SU-DHL-6 (cell line): ENCODE results near the gene DNAJC13.
"Not testable (repeated sequence)": the region's sequence is repeated elsewhere in the genome, so short reads cannot be mapped to it uniquely, and the experiment has no call there.

Source experiments
- H2AFZ ChIP-seq: fragments of 200-600 bp; sonication (generic); 2 replicates; pipeline ENCODE4 v1.6.1; 2014; ENCODE audit warnings: low read depth, mild to moderate bottlenecking, moderate library complexity, mixed read lengths, antibody characterized with exemption, low read length; ENCODE audit not compliant: severe bottlenecking
- H3F3A ChIP-seq: fragments of 200-600 bp; shearing (Covaris generic); 2 replicates; pipeline ENCODE4 v1.6.0; 2016; ENCODE audit warnings: antibody characterized with exemption, mild to moderate bottlenecking; ENCODE audit not compliant: insufficient read depth
- H3K27ac ChIP-seq: fragments of 200-600 bp; sonication (generic); 2 replicates; pipeline ENCODE4 v1.5.1; 2016; ENCODE audit warnings: low read depth, mild to moderate bottlenecking, low read length, moderate library complexity, mixed read lengths
- H3K27me3 ChIP-seq: fragments of 200-600 bp; sonication (generic), shearing (Covaris generic); 2 replicates; pipeline ENCODE4 v1.6.0; 2014; ENCODE audit warnings: mild to moderate bottlenecking, low read length
- H3K36me3 ChIP-seq: fragments of 200-600 bp; sonication (generic); 2 replicates; pipeline ENCODE4 v1.6.1; 2014; ENCODE audit warnings: mild to moderate bottlenecking, low read length, mixed read lengths
- H3K4me2 ChIP-seq: fragments of 300-600, 200-600 bp; shearing (Covaris generic), sonication (generic); 2 replicates; pipeline ENCODE4 v1.6.0; 2014; ENCODE audit warnings: low read length, low read depth, mild to moderate bottlenecking; ENCODE audit not compliant: poor library complexity, severe bottlenecking
- H3K4me3 ChIP-seq: fragments of 200-600 bp; sonication (generic); 2 replicates; pipeline ENCODE4 v1.5.1; 2014; ENCODE audit warnings: antibody characterized with exemption, low read length, mild to moderate bottlenecking, mixed read lengths; ENCODE audit not compliant: insufficient read depth, poor library complexity, severe bottlenecking
- H3K79me2 ChIP-seq: fragments of 200-600 bp; sonication (generic); 2 replicates; pipeline ENCODE4 v1.6.1; 2014; ENCODE audit warnings: mild to moderate bottlenecking, low read length, moderate library complexity; ENCODE audit not compliant: insufficient read depth
- H3K9ac ChIP-seq: fragments of 200-600 bp; sonication (generic); 2 replicates; pipeline ENCODE4 v1.7.0; 2014; ENCODE audit warnings: mild to moderate bottlenecking, low read length
- H3K9me2 ChIP-seq: fragments of 200-600 bp; sonication (generic); replicated peaks from 2 replicates; pipeline ENCODE4 v1.6.1; 2014; ENCODE audit warnings: low read length; ENCODE audit not compliant: insufficient read depth
- H3K9me3 ChIP-seq: fragments of 200-600 bp; sonication (generic); 2 replicates; pipeline ENCODE4 v1.6.1; 2014; ENCODE audit warnings: low read length, mixed read lengths; ENCODE audit not compliant: insufficient read depth
- H4K20me1 ChIP-seq: fragments of 200-600 bp; sonication (generic); 2 replicates; pipeline ENCODE4 v1.6.1; 2014; ENCODE audit warnings: low read depth, mild to moderate bottlenecking, antibody characterized with exemption, low read length, moderate library complexity, mixed read lengths
- EZH2phosphoT487 ChIP-seq: fragments of 200-600 bp; sonication (generic), shearing (Covaris generic); conservative IDR thresholded peaks from 2 replicates; pipeline ENCODE4 v1.6.1; 2018; ENCODE audit warnings: mild to moderate bottlenecking, antibody characterized with exemption, low read length, moderate library complexity, mixed read lengths
- TF ChIP-seq, protein P1 (sequence below): fragments of 200-600 bp; sonication (generic); IDR thresholded peaks from one replicate; pipeline ENCODE4 v1.5.1; 2017; ENCODE audit warnings: antibody characterized with exemption, mild to moderate bottlenecking, low read length, moderate library complexity; ENCODE audit not compliant: insufficient read depth, poor library complexity, severe bottlenecking

Gene DNAJC13, protein sequence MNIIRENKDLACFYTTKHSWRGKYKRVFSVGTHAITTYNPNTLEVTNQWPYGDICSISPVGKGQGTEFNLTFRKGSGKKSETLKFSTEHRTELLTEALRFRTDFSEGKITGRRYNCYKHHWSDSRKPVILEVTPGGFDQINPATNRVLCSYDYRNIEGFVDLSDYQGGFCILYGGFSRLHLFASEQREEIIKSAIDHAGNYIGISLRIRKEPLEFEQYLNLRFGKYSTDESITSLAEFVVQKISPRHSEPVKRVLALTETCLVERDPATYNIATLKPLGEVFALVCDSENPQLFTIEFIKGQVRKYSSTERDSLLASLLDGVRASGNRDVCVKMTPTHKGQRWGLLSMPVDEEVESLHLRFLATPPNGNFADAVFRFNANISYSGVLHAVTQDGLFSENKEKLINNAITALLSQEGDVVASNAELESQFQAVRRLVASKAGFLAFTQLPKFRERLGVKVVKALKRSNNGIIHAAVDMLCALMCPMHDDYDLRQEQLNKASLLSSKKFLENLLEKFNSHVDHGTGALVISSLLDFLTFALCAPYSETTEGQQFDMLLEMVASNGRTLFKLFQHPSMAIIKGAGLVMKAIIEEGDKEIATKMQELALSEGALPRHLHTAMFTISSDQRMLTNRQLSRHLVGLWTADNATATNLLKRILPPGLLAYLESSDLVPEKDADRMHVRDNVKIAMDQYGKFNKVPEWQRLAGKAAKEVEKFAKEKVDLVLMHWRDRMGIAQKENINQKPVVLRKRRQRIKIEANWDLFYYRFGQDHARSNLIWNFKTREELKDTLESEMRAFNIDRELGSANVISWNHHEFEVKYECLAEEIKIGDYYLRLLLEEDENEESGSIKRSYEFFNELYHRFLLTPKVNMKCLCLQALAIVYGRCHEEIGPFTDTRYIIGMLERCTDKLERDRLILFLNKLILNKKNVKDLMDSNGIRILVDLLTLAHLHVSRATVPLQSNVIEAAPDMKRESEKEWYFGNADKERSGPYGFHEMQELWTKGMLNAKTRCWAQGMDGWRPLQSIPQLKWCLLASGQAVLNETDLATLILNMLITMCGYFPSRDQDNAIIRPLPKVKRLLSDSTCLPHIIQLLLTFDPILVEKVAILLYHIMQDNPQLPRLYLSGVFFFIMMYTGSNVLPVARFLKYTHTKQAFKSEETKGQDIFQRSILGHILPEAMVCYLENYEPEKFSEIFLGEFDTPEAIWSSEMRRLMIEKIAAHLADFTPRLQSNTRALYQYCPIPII (N-terminal part only)

DNA sequence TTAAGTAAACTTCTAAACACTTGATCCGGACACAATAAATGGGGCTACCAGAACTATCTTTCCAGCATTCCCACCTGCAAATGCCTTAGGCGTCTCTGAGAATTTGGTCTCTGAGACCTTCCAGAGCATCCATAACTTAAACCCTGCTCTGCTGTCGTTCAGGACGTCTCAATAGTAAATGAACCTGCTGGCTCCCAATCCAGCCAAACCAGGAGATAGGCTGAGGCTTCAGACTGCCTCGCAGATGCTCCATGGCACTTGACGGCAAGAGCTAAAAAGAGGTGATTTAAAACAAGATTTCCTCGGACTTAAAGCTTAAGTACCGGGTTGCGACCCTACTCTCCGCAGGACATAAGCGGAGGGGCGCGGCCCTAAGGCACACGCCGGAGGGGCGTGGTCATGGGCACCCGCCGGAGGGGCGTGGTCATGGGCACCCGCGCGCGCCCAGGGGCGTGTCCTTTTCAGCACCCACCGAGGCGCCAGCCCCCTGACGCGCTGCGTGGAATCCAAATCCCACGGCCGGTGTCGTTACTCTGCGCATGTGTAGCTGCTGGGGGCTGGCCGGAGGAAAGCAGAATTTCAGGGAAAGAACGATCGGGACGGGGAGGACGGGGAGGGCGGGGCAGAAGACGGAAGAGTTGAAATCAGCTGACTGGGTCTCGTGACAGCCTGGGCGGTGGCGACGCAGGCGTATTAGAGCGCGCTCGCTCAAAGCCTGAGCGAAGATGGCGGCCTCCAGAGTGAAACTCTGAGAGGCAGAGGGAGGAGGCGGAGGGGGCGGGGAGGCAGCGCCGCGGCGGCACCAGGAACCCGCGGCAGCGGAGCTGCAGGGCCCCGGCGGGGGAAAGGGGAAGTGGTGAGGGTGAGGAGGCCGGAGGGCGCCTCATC is at the start of gene DNAJC13:
Gene DNAJC13 (plus strand): TSS at position 696 of the 888 bp plus-strand sequence. CDS start 17,049 bp downstream, outside the sequence.
- Histone ChIP-seq H3K9me2 (no peaks in the 10 kb centered on the region), H3K27me3 (no peaks in the 10 kb centered on the region), H3K9me3 (no peaks in the 10 kb centered on the region), H3K4me3 (peak within 1 kb of the TSS; percentile 75), H3K36me3 (no peaks in the 10 kb centered on the region), H4K20me1 (no peaks in the 10 kb centered on the region), H3K79me2 (peaks cover 41% of the 10 kb centered on the region), H3K4me2 (peak within 1 kb of the TSS; percentile 85), H2AFZ (peak within 1 kb of the TSS; percentile 81), H3F3A (peaks cover 5% of the 10 kb centered on the region; the same call in 1 of the 2 replicates), H3K9ac (peak within 1 kb of the TSS; percentile 89), H3K27ac (peak within 1 kb of the TSS; percentile 63)
- TF ChIP-seq, protein P1, sequence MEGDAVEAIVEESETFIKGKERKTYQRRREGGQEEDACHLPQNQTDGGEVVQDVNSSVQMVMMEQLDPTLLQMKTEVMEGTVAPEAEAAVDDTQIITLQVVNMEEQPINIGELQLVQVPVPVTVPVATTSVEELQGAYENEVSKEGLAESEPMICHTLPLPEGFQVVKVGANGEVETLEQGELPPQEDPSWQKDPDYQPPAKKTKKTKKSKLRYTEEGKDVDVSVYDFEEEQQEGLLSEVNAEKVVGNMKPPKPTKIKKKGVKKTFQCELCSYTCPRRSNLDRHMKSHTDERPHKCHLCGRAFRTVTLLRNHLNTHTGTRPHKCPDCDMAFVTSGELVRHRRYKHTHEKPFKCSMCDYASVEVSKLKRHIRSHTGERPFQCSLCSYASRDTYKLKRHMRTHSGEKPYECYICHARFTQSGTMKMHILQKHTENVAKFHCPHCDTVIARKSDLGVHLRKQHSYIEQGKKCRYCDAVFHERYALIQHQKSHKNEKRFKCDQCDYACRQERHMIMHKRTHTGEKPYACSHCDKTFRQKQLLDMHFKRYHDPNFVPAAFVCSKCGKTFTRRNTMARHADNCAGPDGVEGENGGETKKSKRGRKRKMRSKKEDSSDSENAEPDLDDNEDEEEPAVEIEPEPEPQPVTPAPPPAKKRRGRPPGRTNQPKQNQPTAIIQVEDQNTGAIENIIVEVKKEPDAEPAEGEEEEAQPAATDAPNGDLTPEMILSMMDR: no peak
- no peak for TF ChIP-seq EZH2phosphoT487

DNA sequence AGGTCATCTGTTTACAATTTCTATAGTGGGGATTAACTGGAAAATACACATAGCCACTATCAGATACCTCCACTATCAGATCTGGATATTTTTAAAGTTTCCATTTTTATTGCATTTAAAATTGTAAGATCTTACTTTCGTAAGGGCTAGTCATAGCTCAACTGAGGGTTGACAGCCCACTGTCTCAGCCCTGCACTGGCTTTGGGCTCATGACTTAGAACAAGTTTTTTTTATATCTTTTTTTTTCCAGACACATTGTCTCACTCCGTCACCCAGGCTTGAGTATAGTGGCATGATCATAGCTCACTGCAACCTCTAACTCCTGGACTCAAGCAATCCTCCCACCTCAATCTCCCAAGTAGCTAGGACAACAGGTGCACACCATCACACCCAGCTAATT is 48.8 kb upstream of the DNAJC13 start:
- no peaks in the 10 kb centered on the region for H3K36me3 ChIP-seq
- H4K20me1 ChIP-seq: no peaks in the 10 kb centered on the region
- H3K79me2 ChIP-seq: no peaks in the 10 kb centered on the region
- no peaks in the 10 kb centered on the region for H3F3A ChIP-seq
- no peak overlapping the region for H3K27ac ChIP-seq
- TF ChIP-seq, protein P1: no peak
- TF ChIP-seq EZH2phosphoT487: no peak
- no peak overlapping the region for H3K4me3 ChIP-seq
- H3K27me3 ChIP-seq: no peaks in the 10 kb centered on the region
- H3K9me2 ChIP-seq: no peaks in the 10 kb centered on the region
- no peak overlapping the region for H3K9ac ChIP-seq
- no peak overlapping the region for H2AFZ ChIP-seq
- H3K4me2 ChIP-seq: no peak overlapping the region
- H3K9me3 ChIP-seq: no peaks in the 10 kb centered on the region

DNA sequence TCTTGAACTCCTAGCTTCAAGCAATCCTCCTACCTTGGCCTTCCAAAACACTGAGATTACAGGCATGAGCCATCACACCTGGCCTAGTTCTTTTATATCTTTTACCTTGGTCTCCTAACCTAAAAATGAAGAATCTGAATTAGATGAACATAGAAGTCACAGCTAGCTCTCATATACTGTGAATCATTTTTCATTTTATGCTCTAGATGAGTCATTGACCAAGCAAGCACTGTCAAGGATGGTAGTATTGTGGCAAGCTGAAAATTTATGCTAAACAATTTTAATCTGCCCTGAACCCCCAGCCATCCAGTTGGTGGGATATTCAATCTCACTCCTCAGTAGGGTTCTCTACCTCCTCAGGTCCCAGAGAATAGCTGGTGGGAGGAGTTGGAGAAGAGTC is 48.3 kb upstream of the DNAJC13 start:
- no peak overlapping the region for H3K4me3 ChIP-seq
- no peaks in the 10 kb centered on the region for H3K36me3 ChIP-seq
- H3K9me2 ChIP-seq: no peaks in the 10 kb centered on the region
- TF ChIP-seq, protein P1: no peak
- TF ChIP-seq EZH2phosphoT487: no peak
- H3K9ac ChIP-seq: no peak overlapping the region
- no peaks in the 10 kb centered on the region for H3F3A ChIP-seq
- H3K79me2 ChIP-seq: no peaks in the 10 kb centered on the region
- no peak overlapping the region for H3K4me2 ChIP-seq
- no peaks in the 10 kb centered on the region for H4K20me1 ChIP-seq
- no peak overlapping the region for H3K27ac ChIP-seq
- no peaks in the 10 kb centered on the region for H3K9me3 ChIP-seq
- H3K27me3 ChIP-seq: no peaks in the 10 kb centered on the region
- H2AFZ ChIP-seq: no peak overlapping the region

DNA sequence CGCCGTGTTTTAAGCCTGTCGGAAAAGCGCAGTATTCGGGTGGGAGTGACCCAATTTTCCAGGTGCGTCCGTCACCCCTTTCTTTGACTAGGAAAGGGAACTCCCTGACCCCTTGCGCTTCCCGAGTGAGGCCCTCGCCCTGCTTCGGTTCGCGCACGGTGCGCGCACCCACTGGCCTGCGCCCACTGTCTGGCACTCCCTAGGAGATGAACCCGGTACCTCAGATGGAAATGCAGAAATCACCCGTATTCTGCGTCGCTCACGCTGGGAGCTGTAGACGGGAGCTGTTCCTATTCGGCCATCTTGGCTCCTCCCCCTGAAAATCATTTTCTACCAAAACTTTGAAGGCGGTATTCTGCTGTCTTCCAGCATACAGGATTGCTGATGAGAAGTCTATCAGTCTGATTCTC is 40.4 kb upstream of the DNAJC13 start:
- not testable (repeated sequence) for H3K4me3 ChIP-seq, H3K9me3 ChIP-seq, H3K9ac ChIP-seq

More for the DNA sequence above, 40.4 kb upstream of the DNAJC13 start:
- H3K27ac ChIP-seq, H3K36me3 ChIP-seq, H3F3A ChIP-seq, H3K79me2 ChIP-seq, H3K4me2 ChIP-seq, H3K27me3 ChIP-seq, H4K20me1 ChIP-seq, H2AFZ ChIP-seq, H3K9me2 ChIP-seq: not testable (repeated sequence)
